Measurements from ENCODE around the gene UGT1A3.

UGT1A3 gene

DNA sequence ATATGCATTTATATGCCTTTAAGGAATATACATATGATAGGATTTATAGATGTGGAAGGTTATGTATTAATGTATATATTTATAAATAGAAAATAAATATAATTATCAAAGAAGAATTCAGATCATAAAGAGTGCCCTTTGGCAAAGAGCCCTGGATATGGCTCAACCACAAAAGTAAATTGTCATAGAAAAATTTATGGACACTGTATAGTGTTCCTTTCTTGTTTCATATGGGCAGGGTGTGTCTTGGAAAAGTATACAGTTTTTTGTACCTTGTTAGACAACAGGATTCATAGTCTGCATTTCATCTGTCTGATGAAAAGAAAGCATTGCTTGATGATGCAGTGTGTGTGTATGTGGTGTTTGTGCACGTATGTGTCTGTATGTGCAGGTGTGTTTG lies 44.2 kb upstream of the UGT1A3 start:
- TF ChIP-seq, protein P1, sequence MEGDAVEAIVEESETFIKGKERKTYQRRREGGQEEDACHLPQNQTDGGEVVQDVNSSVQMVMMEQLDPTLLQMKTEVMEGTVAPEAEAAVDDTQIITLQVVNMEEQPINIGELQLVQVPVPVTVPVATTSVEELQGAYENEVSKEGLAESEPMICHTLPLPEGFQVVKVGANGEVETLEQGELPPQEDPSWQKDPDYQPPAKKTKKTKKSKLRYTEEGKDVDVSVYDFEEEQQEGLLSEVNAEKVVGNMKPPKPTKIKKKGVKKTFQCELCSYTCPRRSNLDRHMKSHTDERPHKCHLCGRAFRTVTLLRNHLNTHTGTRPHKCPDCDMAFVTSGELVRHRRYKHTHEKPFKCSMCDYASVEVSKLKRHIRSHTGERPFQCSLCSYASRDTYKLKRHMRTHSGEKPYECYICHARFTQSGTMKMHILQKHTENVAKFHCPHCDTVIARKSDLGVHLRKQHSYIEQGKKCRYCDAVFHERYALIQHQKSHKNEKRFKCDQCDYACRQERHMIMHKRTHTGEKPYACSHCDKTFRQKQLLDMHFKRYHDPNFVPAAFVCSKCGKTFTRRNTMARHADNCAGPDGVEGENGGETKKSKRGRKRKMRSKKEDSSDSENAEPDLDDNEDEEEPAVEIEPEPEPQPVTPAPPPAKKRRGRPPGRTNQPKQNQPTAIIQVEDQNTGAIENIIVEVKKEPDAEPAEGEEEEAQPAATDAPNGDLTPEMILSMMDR (conservative IDR thresholded peaks at IDR 0.05; ENCODE audit: low read depth, low read length): no peak
- Histone ChIP-seq H3K36me3 (ENCODE audit: insufficient read depth) (no peaks in the 10 kb centered on the region), H3K27ac (no peak overlapping the region)

DNA sequence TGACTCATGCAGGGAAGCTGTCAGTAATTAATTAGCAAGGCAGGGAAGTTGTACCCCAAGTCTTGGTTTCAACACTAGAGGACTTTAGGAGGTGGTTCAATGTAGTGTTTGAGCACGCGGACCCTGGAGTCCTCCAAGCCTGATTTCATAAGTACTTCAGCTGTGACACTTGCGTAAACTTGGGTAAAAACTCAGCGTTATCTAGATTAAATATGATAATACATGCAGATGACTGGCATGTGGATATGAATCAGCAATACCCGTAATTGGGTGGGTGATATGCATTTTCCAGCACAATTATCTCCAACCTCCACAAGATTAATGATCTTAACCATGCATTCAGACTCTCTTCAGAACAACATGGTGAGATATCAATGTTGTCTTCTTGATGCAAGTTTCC lies 41.9 kb upstream of the UGT1A3 start:
- Histone ChIP-seq H3K4me1 (ENCODE audit: low read depth, poor library complexity, severe bottlenecking) (no peaks in the 10 kb centered on the region), H3K36me3 (ENCODE audit: insufficient read depth) (no peaks in the 10 kb centered on the region), H2AFZ (ENCODE audit: low read depth) (no peak overlapping the region), H3K4me2 (no peak overlapping the region), H3K9ac (no peak overlapping the region), H3K27ac (no peak overlapping the region), H3K79me2 (ENCODE audit: insufficient read depth, low read depth) (no peaks in the 10 kb centered on the region), H3K27me3 (ENCODE audit: insufficient read depth, low read depth) (no peaks in the 10 kb centered on the region; the same call in 1 of the 2 replicates), H3K4me3 (IDR thresholded peaks at IDR 0.05; ENCODE audit: insufficient read depth, low read depth, low read length) (no peak overlapping the region), H4K20me1 (ENCODE audit: insufficient read depth) (no peaks in the 10 kb centered on the region)
- TF ChIP-seq, protein P1 (conservative IDR thresholded peaks at IDR 0.05; ENCODE audit: low read depth, low read length): no peak

More for the DNA sequence above, 44.2 kb upstream of the UGT1A3 start:
- Histone ChIP-seq H3K9ac (no peak overlapping the region), H3K27me3 (ENCODE audit: insufficient read depth, low read depth) (no peaks in the 10 kb centered on the region; the same call in 1 of the 2 replicates), H3K79me2 (ENCODE audit: insufficient read depth, low read depth) (no peaks in the 10 kb centered on the region), H3K4me3 (IDR thresholded peaks at IDR 0.05; ENCODE audit: insufficient read depth, low read depth, low read length) (no peak overlapping the region), H3K4me2 (no peak overlapping the region), H4K20me1 (ENCODE audit: insufficient read depth) (no peaks in the 10 kb centered on the region), H2AFZ (ENCODE audit: low read depth) (no peak overlapping the region), H3K4me1 (ENCODE audit: low read depth, poor library complexity, severe bottlenecking) (no peaks in the 10 kb centered on the region)

DNA sequence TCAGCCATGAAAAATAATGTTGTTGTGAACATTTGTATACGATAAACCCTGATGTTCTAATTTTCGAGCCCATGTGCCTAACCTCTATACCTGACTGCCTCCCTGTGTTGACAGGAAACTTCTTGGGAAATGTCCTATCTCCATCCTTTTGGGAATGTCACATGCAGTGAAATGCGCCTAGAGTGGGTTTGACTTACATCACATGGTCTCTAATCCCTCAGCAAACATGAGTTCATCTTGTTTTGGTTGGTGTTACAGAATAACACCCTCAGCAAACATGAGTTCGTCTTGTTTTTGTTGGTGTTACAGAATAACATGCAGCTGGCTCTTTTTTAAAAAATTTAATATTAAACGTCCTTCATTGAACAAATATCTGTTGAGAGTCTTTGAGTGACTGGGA lies 40.5 kb upstream of the UGT1A3 start:
- Histone ChIP-seq H3K79me2 (ENCODE audit: insufficient read depth, low read depth) (no peaks in the 10 kb centered on the region), H3K9ac (no peak overlapping the region), H3K4me2 (no peak overlapping the region), H2AFZ (ENCODE audit: low read depth) (no peak overlapping the region), H3K27me3 (ENCODE audit: insufficient read depth, low read depth) (no peaks in the 10 kb centered on the region; the same call in 1 of the 2 replicates), H3K27ac (no peak overlapping the region), H4K20me1 (ENCODE audit: insufficient read depth) (no peaks in the 10 kb centered on the region), H3K4me1 (ENCODE audit: low read depth, poor library complexity, severe bottlenecking) (no peaks in the 10 kb centered on the region), H3K4me3 (IDR thresholded peaks at IDR 0.05; ENCODE audit: insufficient read depth, low read depth, low read length) (no peak overlapping the region), H3K36me3 (ENCODE audit: insufficient read depth) (no peaks in the 10 kb centered on the region)
- TF ChIP-seq, protein P1 (conservative IDR thresholded peaks at IDR 0.05; ENCODE audit: low read depth, low read length): no peak

DNA sequence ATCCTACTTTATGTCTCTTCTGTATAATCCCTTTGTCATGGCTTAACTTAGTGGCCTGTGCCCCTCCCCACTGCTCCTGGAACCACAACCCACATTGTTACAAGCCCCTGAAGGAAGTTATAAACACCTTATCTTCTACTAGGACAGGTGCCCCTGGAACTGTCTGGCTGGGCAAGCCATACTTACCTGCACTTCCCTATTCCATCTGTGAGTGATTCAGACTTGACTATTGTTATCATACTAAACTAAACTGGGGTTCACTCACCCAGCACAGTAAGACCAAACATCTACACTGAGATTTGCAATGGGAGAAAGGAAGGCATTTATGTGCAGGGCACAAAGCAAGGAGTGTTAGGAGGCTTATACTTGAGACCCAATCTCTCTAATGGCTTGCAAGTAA lies 39.8 kb upstream of the UGT1A3 start:
- Histone ChIP-seq H3K27ac (no peak overlapping the region), H3K9ac (no peak overlapping the region), H4K20me1 (ENCODE audit: insufficient read depth) (no peaks in the 10 kb centered on the region), H3K4me1 (ENCODE audit: low read depth, poor library complexity, severe bottlenecking) (no peaks in the 10 kb centered on the region), H3K27me3 (ENCODE audit: insufficient read depth, low read depth) (no peaks in the 10 kb centered on the region; the same call in 1 of the 2 replicates), H2AFZ (ENCODE audit: low read depth) (no peak overlapping the region), H3K4me2 (no peak overlapping the region), H3K79me2 (ENCODE audit: insufficient read depth, low read depth) (no peaks in the 10 kb centered on the region), H3K36me3 (ENCODE audit: insufficient read depth) (no peaks in the 10 kb centered on the region), H3K4me3 (IDR thresholded peaks at IDR 0.05; ENCODE audit: insufficient read depth, low read depth, low read length) (no peak overlapping the region)
- TF ChIP-seq, protein P1 (conservative IDR thresholded peaks at IDR 0.05; ENCODE audit: low read depth, low read length): no peak

Measured in KMS-11 (cell line).